ENCODE measurements around the gene RPS6KA1.
"Not testable (repeated sequence)": the region's sequence is repeated elsewhere in the genome, so short reads cannot be mapped to it uniquely, and the experiment has no call there.

RPS6KA1 gene

DNA sequence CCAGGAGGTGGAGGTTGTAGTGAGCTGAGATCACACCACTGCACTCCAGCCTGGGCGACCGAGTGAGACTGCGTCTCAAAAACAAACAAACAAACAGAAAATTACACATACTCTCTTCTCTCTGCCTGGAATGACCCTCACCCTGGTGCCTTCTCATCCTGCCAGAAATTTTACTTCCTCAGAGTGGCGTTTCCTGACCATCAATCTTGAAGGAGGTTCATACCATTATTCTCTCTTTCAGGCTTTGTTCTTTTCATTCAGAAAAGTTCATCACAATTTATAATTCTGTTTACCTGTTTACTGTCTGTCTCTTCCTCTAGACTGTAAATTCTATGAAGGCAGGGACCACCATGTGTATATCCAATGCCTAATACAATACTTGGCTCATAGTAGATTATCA, 79.3 kb downstream of the RPS6KA1 start:
- in situ Hi-C loops (cut with HindIII; ENCODE audit: low sequenced_read_pairs), result no loop called here
- no peak for DNase-seq (ENCODE audit: low read depth)
- H3K4me3 ChIP-seq (ENCODE audit: low read depth, low read length), result no peak overlapping the region
- TF ChIP-seq, protein P1, sequence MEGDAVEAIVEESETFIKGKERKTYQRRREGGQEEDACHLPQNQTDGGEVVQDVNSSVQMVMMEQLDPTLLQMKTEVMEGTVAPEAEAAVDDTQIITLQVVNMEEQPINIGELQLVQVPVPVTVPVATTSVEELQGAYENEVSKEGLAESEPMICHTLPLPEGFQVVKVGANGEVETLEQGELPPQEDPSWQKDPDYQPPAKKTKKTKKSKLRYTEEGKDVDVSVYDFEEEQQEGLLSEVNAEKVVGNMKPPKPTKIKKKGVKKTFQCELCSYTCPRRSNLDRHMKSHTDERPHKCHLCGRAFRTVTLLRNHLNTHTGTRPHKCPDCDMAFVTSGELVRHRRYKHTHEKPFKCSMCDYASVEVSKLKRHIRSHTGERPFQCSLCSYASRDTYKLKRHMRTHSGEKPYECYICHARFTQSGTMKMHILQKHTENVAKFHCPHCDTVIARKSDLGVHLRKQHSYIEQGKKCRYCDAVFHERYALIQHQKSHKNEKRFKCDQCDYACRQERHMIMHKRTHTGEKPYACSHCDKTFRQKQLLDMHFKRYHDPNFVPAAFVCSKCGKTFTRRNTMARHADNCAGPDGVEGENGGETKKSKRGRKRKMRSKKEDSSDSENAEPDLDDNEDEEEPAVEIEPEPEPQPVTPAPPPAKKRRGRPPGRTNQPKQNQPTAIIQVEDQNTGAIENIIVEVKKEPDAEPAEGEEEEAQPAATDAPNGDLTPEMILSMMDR (IDR thresholded peaks at IDR 0.05; ENCODE audit: low read depth, low read length, missing control alignments), result no peak

DNA sequence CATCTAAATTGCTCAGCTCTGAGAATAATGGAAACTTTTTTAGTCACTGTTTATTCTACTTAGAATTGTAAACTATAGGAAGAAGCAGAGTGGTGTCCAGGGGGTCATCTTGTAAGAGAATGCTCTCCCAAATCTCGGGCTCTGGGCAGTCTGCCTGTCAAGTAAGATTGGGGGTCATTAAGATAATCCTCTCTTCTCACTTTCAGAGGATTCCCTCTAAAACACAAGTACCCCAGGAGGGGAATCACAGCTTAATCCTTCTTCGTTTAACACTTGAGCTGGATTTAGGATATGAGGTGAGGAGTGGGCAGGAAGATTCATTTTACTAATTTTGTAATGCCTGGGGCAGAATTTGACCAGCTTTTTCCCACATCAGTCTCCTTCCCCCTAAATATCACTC, 81.2 kb downstream of the RPS6KA1 start:
- in situ Hi-C loops (cut with HindIII; ENCODE audit: low sequenced_read_pairs), result no loop called here
- TF ChIP-seq, protein P1 (IDR thresholded peaks at IDR 0.05; ENCODE audit: low read depth, low read length, missing control alignments), result no peak
- H3K4me3 ChIP-seq (ENCODE audit: low read depth, low read length), result no peak overlapping the region
- no peak for DNase-seq (ENCODE audit: low read depth)

DNA sequence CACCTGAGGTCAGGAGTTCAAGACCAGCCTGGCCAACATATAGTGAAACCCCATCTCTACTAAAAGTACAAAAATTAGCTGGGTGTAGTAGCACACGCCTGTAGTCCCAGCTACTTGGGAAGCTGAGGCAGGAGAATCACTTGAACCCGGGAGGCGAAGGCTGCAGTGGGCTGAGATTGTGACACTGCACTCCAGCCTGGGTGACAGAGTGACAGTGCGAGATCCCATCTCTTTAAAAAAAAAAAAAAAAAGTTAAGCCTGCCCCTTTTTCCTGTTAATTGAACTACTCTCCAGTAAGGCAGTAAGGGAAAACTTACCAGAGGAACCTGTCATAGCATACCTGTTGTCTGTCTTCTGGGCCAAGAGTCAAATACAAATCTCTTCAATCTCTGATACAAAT, 83.1 kb downstream of the RPS6KA1 start:
- H3K4me3 ChIP-seq (ENCODE audit: low read depth, low read length); DNase-seq (ENCODE audit: low read depth); in situ Hi-C loops (cut with HindIII; ENCODE audit: low sequenced_read_pairs): not testable (repeated sequence)

DNA sequence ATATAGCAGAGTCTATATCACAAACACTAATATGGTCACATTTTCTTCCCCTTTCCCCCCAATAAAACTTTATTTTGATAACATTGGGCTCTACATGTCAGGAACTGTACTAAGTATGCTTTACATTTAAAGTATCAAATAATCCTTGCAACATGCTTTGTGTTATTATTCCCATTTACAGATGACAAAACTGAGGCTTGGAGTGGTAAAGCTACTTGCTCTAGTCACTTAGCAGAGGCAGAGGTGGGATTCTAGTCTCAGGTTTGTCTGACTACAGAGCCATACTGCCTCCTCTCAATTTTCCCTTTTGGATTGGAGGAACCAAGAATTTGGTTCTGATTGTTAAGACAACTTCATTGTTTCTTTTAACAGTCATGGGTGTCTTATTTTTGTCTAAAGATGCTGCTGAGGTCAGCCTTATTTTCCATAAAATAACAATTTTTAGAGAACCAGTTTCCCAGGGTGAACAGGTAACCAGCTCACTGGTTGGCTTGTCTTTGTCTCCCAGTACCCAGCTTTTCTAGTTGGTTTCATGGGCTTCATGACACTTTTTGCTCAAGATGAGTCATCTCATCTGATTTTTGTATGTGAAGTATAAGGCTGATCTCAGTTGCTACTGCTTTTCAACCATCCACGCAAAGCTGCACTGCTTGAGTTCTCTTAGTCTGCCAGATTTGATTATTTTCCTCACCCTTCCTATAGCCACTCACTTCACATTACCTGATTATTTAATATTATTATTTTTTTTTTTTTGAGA, 85.3 kb downstream of the RPS6KA1 start:
- H3K4me3 ChIP-seq (ENCODE audit: low read depth, low read length), result no peak overlapping the region
- in situ Hi-C loops (cut with HindIII; ENCODE audit: low sequenced_read_pairs), result no loop called here
- TF ChIP-seq, protein P1 (IDR thresholded peaks at IDR 0.05; ENCODE audit: low read depth, low read length, missing control alignments), result no peak
- DNase-seq (ENCODE audit: low read depth), result no peak

DNA sequence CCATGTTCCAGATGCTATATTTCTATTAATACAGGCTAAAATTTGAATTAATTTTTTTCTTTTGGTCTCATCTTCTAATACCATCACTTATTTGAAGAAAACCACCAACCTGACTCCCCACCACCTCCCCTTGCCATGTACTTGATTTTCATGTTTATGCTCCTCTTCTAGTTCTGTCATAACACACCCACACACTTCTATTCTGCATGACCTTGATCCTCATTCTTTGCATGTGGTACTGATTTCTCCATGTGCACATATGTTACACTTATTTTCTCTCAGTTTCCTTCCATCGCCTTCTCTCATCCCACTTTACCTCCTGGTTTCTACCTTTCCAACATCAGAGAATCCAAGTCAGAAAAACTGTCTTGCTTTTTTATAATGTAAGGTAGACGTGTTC, 87.3 kb downstream of the RPS6KA1 start:
- TF ChIP-seq, protein P1 (IDR thresholded peaks at IDR 0.05; ENCODE audit: low read depth, low read length, missing control alignments), result no peak
- DNase-seq (ENCODE audit: low read depth), result no peak
- H3K4me3 ChIP-seq (ENCODE audit: low read depth, low read length), result no peak overlapping the region
- in situ Hi-C loops (cut with HindIII; ENCODE audit: low sequenced_read_pairs), result no loop called here

DNA sequence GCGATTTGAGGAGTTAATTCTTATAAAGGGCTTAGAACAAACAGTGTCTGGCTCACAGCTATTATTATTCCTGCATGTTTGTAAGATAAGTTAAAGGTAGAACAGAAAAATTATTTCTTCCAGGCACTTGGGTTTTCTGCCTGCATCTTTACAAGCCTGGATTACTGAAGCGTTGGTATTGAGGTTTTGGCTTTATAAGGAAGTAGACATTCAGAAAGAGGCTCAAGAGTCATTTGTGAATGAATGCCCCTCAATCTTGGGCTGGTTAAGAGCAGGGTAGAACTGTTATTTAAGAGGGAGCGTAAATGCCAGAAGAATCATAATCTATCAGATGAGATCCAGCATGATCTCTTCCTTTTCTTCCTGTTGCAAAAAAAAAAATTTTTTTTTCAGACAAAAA, 89.0 kb downstream of the RPS6KA1 start:
- no peak overlapping the region for H3K4me3 ChIP-seq (ENCODE audit: low read depth, low read length)
- no peak for DNase-seq (ENCODE audit: low read depth)
- TF ChIP-seq, protein P1 (IDR thresholded peaks at IDR 0.05; ENCODE audit: low read depth, low read length, missing control alignments), result no peak
- in situ Hi-C loops (cut with HindIII; ENCODE audit: low sequenced_read_pairs), result no loop called here

All from astrocyte of the cerebellum (primary cell).